NCI-H2029 treated with DMSO at 0.1 percent for 48 hours (cell line): ENCODE measurements around the gene SLC41A1.

Source experiments
- DNase-seq: peaks from one replicate; lab custom pipeline; 2025; lab: John Stamatoyannopoulos, UW

Gene SLC41A1

GRCh38 chr1:205787287-205787916, 25.6 kb downstream of the SLC41A1 start:
- DNase-seq: no peak

GRCh38 chr1:205786601-205787000, 26.4 kb downstream of the SLC41A1 start:
- DNase-seq: no peak

- no peak for DNase-seq
These were observed 27.6 kb downstream of the SLC41A1 start for GRCh38 chr1:205785446-205785845.

- no peak for DNase-seq
These were observed 29.1 kb downstream of the SLC41A1 start for GRCh38 chr1:205783904-205784303.

DNA sequence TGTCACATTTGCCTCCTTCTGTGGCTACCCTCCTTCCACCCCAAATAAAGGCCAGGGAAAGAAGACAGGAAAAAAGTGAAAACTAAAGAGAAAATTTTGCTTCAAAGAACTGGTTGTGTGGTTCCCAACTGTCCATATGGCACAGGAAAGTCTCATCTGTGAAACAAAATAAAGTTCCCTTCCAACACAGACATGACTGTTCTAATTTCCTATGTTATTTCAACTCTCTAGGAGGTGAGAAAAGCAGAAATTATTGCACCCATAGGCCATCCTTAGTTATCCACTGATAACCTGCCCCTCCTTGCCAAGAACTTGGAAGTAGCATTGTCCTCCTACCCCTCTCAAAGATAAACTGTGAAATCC, 29.6 kb downstream of the SLC41A1 start:
- no peak for DNase-seq

DNA sequence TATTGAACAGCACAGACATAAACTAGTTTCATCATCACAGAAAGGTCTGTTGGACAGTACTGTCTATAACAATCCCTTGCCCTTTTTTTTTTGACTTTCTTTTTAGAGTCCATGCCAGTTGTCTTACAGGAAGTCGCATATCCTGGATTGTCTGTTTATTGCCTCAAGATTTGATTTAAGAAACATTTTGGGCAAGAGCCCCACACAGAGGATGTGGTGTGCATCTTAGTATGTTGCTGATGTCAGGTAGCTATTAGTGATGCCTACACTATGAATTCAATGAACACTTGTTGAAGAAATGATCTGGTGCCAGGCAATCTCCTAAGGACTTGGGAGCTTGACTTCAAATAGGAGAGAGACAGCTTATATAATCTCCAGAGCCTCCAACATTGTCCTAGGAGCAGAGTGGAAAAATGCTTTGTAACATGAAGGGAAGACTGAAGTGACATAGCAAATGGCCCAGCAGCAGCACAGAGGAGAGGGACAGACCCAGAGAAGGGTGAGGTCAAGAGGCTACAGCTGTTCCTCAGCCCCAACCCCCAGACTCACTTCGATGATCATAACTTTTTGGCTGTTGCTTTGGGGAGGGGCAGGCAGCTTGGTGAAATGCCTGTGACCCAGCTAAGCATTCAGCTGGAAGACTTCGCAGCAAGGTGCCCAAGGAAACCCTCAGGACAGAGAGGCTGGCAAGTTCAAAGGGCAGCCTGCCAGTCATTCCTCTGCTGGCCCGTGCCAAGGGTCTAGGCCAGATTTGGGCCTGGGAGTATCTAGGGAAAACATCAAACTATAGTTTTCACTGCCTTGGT, 30.2 kb downstream of the SLC41A1 start:
- DNase-seq: no peak

GRCh38 chr1:205780335-205780734, 32.7 kb downstream of the SLC41A1 start:
- DNase-seq: no peak

DNA sequence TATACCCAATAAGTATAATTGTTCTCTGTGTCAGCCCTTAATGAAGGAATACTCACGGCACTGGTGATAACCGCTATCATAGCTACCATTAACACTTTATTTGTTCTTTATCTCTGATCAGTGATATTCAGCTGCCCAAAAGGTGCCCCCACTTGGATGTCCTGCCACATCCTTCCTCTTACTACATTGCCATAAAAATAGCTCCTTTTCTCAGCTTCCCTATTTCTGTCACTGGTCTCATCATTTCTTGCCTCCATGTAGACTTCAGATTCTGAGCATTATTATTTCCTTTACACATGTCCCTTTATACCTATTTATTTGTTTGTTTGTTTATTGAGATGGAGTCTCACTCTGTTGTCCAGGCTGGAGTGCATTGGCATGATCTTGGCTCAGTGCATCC, 35.0 kb downstream of the SLC41A1 start:
- DNase-seq: no peak

GRCh38 chr1:205775717-205776056, 37.3 kb downstream of the SLC41A1 start:
- DNase-seq: no peak

- peak; percentile 30 for DNase-seq
These were observed 37.8 kb downstream of the SLC41A1 start, which contains the start of gene RAB29 for GRCh38 chr1:205775015-205775716. Gene RAB29, minus strand, starts transcription at chr1:205775482. Its CDS starts 526 bp downstream, at chr1:205774956.

DNA sequence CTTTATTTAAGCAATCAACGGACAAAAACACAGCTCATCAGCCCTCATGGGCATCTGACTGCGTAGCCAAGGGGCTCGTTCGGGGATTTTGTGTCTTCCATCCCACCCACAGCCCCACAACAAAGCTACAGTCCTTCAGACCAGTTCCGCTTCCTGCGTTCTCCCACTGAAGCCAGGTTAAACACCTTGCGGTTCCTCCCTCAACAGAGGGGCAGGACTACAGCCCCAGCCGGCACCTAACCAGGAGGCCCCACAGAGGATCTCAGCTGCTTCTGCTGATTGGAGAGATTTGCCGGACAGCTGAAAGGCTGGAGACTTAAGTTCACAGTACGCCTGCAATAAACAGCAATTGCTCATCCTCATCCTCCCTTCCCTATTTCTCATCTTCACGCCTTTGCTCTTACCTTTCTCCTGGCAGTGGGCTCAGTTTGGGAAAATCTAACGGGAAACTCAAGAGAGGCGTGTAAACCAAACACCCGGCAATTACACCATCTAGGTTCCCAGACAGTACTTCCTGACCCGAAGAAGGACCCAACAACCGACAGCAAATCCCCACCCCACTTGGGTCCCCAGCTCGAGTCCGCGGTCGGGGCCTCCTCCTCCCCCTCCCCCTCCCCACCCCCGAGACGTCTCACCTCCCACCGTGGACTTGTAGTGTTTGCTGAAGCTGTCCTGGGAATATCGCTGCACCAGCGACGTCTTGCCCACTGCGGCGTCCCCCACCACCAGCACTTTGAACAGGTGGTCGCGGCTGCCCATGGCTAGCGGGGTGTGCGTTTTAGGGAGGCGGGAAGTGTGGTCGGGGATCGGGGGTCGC, 38.6 kb downstream of the SLC41A1 start:
- DNase-seq: no peak

DNA sequence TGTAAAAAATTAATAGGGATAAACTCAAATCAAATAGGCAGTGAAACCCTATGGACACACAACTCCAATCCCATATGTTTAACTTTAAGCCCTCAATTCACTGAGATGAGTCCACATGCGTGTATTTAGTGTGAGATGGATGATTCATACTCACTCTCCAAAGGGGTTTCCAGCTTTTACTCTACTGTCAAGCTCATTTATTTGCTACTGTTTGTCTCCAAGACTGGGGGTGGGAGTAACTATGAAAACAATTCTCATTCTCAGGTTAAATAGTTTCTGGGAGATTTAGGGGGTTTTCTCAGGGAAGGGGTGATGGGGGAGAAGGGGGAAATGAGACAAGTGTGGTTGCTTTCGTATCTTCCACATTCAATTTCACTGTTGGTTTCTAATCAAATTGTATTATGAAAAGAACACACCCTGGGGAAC, 40.4 kb downstream of the SLC41A1 start:
- no peak for DNase-seq

DNA sequence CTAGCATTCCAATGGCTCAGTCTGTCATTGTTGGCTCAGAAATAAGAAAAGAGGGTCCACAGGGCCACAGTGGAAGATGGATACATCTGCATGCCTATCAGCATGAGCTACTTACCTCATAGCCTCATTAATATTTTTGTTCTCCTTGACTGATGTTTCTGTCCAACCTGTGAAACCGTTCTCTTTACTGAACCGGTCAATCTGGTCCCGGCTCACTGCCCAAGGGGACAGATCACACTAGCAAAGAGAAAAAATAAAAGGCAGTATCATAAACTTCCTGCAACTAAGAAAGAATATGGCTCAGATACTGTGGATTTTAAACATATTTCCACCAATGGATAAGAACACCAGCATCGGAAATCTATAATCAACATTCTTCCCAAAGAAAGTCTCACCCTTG, 42.4 kb downstream of the SLC41A1 start:
- DNase-seq: no peak

- DNase-seq: no peak
These were observed 43.2 kb downstream of the SLC41A1 start for GRCh38 chr1:205769641-205770365.

GRCh38 chr1:205767248-205767647, 45.8 kb downstream of the SLC41A1 start:
- DNase-seq: no peak

- no peak for DNase-seq
These were observed 46.4 kb downstream of the SLC41A1 start for GRCh38 chr1:205766570-205766969.

DNA sequence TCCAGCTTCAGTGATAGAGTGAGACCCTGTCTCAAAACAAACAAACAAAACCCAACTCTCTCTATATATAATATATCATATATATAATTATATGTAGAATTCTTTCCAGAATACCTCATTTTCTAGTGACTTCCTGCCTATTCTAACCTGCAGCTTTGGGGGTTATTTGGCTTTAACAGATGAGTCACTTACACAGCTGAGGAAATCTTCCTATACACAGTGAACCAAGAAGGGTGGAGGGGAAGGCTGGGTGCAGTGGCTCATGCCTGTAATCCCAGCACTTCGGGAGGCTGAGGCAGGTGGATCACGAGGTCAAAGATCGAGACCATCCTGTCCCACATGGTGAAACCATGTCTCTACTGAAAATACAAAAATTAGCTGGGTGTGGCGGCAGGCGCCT, 47.0 kb downstream of the SLC41A1 start:
- no peak for DNase-seq

GRCh38 chr1:205764578-205764977, 48.4 kb downstream of the SLC41A1 start:
- no peak for DNase-seq

DNA sequence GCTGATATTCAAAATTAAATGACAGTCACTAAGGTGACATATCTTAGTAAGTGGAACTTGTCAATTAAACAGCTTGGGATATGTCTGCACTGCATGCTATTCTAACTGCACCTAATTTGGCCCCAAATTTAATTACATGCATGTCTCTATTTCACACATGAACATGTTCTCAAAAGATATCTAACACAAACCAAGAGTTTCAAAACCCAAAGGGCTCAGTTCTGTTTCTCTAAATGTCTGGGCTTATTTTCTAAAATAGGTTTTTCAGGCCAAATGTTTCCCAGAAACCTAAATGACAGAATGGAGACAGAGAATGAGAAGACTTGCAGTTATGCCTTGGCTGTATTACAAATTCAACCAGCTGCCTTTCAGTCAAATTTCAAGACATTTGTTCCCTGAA, 49.0 kb downstream of the SLC41A1 start:
- DNase-seq: no peak

DNA sequence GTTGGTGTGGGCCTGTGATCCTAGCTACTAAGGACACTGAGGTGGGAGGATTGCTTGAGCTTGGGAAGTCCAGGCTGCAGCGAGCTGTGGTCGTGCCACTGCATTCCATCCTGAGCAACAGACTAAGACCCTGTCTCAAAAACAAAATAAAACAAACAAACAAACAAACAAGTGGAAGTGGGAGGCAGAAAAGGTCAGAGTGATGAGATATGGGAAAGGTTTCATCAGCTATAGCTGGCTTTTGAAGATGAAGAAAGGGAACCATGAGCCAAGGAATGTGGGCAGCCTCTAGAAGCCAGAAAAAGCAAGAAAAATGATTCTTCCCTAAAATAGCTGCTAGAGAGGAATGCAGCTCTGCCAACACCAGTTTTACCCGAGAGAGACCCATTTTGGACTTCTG, 52.4 kb downstream of the SLC41A1 start:
- DNase-seq: no peak

DNA sequence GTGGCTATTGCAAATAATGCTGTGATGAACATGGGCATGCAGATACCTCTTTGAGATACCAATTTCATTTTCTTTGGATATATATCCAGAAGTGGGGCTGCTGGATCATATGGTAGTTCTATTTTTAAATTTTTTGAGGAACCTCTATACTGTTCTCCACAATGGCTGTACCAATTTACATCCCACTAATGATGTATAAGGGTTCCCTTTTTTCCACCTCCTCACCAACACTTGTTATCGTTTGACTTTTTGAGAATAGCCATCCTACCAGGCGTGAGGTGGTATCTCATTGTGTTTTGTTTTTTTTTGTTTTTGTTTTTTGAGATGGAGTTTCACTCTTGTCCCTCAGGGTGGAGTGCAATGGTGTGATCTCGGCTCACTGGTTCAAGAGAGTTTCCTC, 56.4 kb downstream of the SLC41A1 start:
- no peak for DNase-seq

DNA sequence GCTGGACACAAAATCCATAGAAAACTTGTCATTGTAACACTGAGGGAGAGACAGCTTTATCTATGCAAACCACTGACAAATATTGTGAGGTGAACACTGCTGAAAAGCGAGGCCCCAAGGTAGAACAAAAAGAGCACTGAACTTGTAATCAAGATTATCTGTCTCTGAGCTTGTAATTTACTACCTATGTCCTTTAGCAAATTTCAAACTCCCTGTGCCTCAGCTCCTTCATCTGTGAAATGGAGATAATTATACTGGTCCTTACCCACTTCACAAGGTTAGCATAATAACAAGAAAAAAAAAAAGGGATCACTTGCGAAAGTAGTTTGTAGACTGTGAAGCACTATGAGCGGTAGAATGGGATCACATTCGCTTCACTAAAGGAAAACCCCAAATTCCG, 58.1 kb downstream of the SLC41A1 start:
- DNase-seq: no peak
